Inflammatory macrophage (primary cell): ENCODE data around the gene POU6F2.
"Not testable (repeated sequence)": the region's sequence is repeated elsewhere in the genome, so short reads cannot be mapped to it uniquely, and the experiment has no call there.

Experiments
- DNase-seq, 2 donors: peaks; one replicate each; pipeline ENCODE4 v3.0.0-alpha.2; 2020 to 2022

POU6F2 gene

GRCh38 chr7:39367451-39367850 is 389.7 kb downstream of the POU6F2 start:
- no peak for DNase-seq

DNA sequence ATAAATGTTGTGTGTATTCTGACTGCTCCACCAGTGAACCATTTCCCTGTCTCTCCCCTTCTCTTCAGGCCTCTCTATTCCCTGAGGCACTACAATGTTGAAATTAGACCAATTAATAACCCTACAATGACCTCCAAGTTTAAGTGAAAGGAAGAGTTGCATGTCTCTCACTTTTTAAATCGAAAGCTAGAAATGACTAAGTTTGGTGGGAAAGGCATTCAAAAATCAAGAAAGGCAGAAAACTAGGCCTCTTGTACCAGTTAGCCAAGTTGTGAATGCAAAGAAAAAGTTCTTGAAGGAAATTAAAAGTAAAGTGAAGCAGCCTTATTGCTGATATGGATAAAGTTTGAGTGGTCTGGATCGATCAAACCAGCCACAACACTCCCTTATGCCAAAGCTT is 390.2 kb downstream of the POU6F2 start:
- no peak for DNase-seq

- DNase-seq: no peak
Measured at GRCh38 chr7:39372383-39372782, 394.7 kb downstream of the POU6F2 start.

DNA sequence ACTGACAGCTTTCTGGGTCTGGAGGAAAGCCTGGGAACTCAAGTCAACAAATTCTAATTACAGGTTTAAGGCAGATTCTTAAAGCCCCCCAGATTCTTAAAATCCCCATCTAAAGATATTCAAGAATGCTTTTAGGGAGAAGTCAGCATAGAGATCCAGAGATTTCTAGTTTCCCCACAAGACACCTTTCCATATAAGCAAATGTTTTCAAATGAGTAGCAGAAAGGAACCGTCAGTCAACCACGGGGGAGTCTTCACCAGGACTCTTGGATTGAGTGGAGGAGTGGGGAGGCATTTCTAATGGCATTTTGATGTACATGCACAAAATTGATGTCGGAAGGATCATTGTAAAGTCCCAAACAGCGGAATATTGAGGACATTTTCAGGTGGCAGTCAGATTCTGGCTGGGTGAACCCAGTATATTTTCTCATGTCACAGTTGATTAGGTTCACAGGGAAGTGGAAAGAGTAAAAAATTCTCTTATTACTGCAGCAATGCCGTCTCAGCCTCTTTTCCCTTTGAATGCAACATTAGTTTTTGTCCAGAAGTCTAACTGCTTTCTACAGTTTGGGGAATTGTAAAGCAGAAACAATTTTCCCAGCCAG is 396.8 kb downstream of the POU6F2 start:
- no peak for DNase-seq

GRCh38 chr7:39375047-39375873 is 397.6 kb downstream of the POU6F2 start:
- no peak for DNase-seq

DNA sequence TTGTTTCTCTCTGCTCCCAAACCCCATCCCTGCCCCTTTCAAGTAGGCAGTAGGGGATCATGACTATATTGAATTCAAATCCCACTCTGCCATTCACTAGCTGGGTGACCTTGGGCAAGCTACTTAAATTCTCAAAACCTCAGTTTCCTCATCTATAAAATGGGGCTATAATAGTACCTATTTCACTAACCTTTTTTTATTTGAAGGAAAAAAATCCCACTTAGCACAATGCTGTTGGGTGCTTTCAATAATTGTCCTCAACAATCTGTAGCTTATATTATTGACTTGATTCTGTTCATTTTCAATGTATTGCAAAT is 398.1 kb downstream of the POU6F2 start:
- no peak for DNase-seq

DNA sequence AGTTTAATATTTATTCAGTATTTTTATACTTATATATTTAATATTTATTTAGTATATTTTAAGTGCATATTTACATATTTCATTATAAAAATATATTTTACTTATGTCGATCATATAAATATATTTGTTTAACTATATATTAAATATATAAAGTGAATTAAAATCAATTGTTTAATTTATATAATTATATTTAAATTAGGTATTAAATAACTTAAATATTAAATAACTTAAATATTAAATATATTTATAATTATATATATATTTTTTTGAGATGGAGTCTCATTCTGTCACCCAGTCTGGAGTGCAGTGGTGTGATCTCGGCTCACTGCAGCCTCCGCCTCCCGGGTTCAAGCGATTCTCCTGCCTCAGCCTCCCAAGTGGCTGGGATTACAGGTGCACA is 399.2 kb downstream of the POU6F2 start:
- not testable (repeated sequence) for DNase-seq

DNA sequence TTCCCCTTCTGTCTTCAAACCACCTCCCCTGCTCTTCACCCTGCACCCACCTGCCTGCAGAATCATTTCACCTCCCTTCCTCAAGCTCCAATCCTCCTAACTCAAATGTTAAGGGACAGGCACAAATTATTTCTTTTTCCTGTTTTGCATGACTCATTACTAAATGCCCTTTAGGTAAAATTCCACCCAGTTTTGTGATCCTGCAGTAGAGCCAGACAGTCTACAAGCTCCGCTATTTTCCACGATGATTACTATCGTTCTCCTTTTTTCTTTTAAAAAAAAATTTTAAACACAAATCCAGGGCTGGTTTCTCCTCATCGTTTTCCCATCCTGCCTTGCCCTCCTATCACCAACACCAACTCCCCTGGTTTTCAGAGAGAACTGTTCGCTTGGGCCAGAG is 401.7 kb downstream of the POU6F2 start:
- no peak for DNase-seq

DNA sequence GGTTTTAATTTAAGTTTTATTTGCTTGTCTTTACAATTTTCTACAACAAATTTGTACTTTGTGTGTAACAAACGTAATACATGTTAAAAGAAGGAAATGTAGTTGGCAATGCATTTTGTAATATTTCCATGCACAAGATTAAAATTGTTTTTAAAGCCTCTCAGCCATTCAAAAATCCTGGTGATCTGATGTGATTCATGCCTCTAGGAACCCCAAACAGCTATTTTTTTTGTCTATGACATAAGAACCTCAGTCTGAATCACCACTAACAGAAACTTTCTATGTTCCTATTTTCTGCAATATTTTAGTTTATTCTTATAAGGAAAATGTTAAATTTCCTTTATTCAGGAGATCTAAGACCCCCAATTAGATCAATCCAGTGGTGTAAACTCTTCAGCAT is 405.4 kb downstream of the POU6F2 start:
- DNase-seq: no peak

- DNase-seq: no peak
Measured at GRCh38 chr7:39384386-39384785, 406.7 kb downstream of the POU6F2 start.

GRCh38 chr7:39386718-39387117 is 409.0 kb downstream of the POU6F2 start:
- DNase-seq: no peak

- no peak for DNase-seq
Measured at GRCh38 chr7:39392151-39392550, 414.4 kb downstream of the POU6F2 start.

DNA sequence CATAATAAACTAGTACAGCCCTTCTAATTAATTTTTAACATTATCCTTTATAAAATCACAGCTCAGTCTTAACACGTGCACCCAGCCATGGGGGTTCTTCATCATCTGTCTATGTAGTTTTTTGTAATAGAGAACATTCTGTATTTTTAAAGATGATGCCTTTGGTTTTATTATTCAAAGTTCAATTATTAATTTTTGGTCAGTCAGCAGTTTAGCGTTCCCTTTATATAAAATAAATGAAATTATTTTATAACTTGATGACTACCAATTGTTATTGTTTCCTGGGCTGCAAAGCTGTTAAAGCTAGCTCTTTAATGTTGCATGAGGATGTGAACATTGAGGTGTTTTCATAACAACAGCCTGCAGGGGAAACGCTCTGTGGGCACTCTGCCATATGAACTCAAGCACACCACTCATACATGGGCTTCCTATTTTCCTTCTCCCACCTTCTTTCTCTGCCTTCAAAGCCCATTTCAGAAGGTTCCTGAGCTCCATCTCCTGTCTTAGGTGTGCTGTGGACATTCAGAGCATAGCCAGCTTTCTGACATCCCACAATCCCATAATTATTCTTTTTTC is 416.5 kb downstream of the POU6F2 start:
- DNase-seq: no peak

DNA sequence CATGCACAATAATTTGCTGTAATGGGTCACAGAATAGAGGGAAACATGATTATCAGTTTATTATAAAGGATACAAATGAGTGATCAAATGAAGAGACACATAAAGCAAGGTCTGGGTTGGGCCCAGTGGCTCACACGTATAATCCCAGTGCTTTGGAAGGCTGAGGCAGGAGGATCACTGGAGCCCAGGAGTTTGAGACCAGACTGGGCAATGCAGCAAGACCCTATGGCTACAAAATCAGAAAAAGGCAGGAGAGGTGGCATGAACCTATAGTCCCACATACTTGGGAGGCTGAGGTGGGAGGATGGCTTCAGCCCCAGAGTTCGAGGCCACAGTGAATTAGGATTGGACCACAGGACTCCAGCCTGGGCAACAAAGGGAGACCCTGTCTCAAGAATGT is 421.7 kb downstream of the POU6F2 start:
- no peak for DNase-seq

GRCh38 chr7:39399986-39400385 is 422.3 kb downstream of the POU6F2 start:
- no peak for DNase-seq

- no peak for DNase-seq
Measured at GRCh38 chr7:39400836-39401235, 423.1 kb downstream of the POU6F2 start.

DNA sequence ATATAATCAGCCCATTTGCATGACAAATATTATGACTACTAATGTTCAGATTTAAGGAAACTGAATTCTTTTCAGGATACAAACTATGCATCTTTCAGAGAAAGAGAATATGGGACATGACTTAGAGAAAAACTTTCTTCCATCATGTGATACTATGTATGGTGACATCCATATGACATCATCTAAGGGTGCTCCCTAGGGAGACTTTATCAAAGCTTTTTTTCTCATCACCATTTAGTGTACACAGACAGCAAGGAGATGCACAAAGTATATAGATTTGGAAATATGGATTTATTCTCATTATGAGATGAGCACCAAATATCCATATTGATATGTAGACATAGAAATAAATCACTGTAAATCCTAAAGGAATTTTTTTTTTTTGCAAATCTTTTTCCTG is 424.3 kb downstream of the POU6F2 start:
- DNase-seq: no peak

DNA sequence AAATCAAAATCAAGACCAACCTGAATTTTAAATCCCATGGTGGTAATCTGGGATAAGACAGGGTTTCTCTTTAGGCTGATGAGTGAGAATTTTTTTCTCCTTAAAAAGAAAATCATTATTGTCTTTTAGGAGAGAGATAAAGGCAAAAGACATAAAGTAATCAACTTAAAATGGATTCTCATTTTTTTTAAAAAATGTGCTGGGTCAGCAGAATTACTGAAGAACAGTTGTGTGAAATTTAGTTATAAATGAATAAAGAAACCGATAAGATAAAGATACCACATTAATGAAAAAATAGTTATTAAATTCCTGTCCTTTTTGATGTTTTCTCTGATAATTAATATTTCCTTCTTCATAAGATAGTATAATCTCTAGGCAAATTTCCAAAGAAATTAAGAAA is 427.2 kb downstream of the POU6F2 start:
- no peak for DNase-seq

DNA sequence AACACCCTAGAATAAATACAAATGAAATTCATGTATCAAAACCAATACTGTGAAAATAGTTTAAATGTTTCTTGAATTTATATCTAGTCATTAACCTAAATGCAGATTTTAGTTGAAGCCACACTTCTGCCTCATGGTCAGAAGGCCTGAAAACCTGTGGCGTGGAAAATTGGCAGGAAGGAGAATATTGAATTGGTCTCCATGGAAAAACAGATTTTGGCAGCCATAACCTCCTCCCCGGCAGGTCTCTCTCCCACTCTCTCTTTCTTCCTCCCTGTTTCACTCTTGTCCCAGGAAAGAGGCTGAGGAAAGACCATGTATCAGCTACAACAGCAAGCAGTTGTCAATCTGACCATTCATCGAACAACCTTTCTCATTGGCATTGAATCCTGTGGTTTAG is 427.9 kb downstream of the POU6F2 start:
- no peak for DNase-seq

- no peak for DNase-seq
Measured at GRCh38 chr7:39406467-39406866, 428.8 kb downstream of the POU6F2 start.

DNA sequence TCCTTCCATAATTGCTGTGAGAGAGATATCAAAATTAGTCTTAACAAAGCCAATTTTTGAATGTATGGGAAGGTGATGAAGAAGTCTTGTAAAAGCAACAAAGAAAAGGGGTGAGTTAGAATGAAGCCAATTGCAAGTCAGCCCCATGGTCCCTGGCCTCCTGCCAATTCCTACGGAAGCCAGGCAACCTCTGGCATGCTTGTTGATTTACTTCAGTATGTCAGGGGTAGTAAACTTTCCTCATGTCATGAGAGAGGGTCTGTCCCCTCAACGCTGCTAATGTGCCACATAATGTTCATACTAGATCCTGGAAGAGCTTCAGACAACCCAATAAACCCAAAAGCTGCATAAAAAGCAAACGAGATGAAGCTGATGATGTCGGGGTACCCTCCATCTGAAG is 429.4 kb downstream of the POU6F2 start:
- no peak for DNase-seq

DNA sequence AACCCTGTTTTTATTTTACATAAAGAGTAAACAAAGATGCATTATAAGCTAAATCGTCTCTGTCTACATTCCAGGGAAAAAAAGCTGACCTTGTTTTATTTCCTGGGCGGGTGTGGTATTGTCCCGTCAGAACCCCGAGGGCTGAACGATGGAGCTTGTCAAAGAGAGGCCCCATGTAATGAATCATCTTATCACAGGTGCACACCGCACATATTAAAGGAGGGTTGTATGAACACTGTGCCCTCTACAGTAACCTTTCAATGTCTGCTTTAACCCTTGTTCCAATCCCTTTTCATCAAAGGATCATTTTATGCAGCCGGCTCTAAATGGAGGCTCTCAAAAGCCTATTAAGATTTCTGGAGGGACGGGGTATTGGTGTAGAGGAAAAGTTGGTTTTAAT is 430.0 kb downstream of the POU6F2 start:
- DNase-seq: no peak

DNA sequence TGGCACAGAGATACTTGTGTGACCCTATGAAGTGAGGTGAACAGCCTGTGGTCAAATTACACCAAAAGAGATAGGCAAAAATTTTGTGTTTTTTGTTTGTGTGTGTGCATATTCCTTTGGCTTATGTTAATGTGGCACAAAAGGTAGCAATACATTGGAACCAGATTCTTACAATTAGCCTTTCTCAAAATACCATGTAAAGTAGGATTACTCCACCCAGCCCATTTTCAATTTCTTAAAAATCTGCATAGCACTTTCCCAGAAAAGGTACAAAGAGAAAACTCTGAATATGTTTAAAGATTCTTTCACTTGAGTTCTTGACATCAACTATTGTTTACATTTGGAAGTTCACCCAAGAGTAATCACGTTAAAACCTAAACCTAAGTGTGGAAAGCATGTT is 431.2 kb downstream of the POU6F2 start:
- no peak for DNase-seq

DNA sequence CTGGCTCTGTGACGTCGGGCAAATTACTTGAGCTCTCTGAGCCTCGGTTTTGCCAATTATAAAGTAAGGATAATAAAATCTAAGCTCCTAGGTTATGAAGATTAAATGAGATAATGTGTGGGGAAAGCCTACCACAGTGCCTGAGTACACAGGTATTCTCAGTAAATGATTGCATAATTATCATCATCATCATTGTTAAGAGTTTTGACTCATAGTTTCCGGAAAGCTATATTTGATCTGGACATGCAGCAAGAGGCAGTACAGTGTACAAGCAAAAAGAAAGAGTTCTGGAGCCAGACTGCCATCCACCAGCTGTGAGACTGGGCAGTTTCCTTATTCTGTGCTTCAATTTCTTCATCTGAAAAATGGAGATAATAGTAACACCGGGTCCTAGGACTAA is 432.9 kb downstream of the POU6F2 start:
- DNase-seq: no peak
